Measurements from ENCODE around the gene AQP1. TPM values are rescaled to one million over a fixed set of nuclear protein-coding genes. Genes with fewer than 3 reads are reported as not detected.

AQP1 gene
- total RNA-seq, 1 donor from 2014 or later, result 18.0 TPM

GRCh38 chr7:30877993-30878392 is 33.7 kb upstream of the AQP1 start:
- peaks cover 13% of the 10 kb centered on the region for H3K36me3 Mint-ChIP-seq (ENCODE audit: low read depth)
- no peak for DNase-seq (ENCODE audit: low spot score)
- TF ChIP-seq CTCF (IDR thresholded peaks at IDR 0.05), result no peak
- H3K4me1 Mint-ChIP-seq (ENCODE audit: low read depth), result no peaks in the 10 kb centered on the region
- H3K27ac Mint-ChIP-seq (ENCODE audit: unreplicated experiment), result no peak overlapping the region
- H3K9me3 Mint-ChIP-seq (ENCODE audit: low read depth), result no peaks in the 10 kb centered on the region
- H3K27me3 Mint-ChIP-seq (ENCODE audit: low read depth), result peaks cover 7% of the 10 kb centered on the region
- H3K4me3 Mint-ChIP-seq (ENCODE audit: unreplicated experiment), result no peak overlapping the region

GRCh38 chr7:30879139-30880124 is 32.2 kb upstream of the AQP1 start:
- no peak for TF ChIP-seq CTCF (IDR thresholded peaks at IDR 0.05)
- Mint-ChIP-seq H3K4me1 (ENCODE audit: low read depth) (no peaks in the 10 kb centered on the region), H3K9me3 (ENCODE audit: low read depth) (no peaks in the 10 kb centered on the region), H3K36me3 (ENCODE audit: low read depth) (peaks cover 13% of the 10 kb centered on the region), H3K4me3 (ENCODE audit: unreplicated experiment) (no peak overlapping the region), H3K27me3 (ENCODE audit: low read depth) (peaks cover 10% of the 10 kb centered on the region), H3K27ac (ENCODE audit: unreplicated experiment) (no peak overlapping the region)
- no peak for DNase-seq (ENCODE audit: low spot score)

GRCh38 chr7:30880125-30880720 is 31.4 kb upstream of the AQP1 start:
- Mint-ChIP-seq H3K36me3 (ENCODE audit: low read depth) (peaks cover 8% of the 10 kb centered on the region), H3K9me3 (ENCODE audit: low read depth) (no peaks in the 10 kb centered on the region), H3K27me3 (ENCODE audit: low read depth) (peaks cover 16% of the 10 kb centered on the region)

GRCh38 chr7:30880941-30881340 is 30.7 kb upstream of the AQP1 start:
- H3K36me3 Mint-ChIP-seq (ENCODE audit: low read depth), result peaks cover 4% of the 10 kb centered on the region
- H3K27me3 Mint-ChIP-seq (ENCODE audit: low read depth), result peaks cover 16% of the 10 kb centered on the region
- no peak overlapping the region for H3K27ac Mint-ChIP-seq (ENCODE audit: unreplicated experiment)
- no peaks in the 10 kb centered on the region for H3K9me3 Mint-ChIP-seq (ENCODE audit: low read depth)
- no peak for DNase-seq (ENCODE audit: low spot score)
- H3K4me3 Mint-ChIP-seq (ENCODE audit: unreplicated experiment), result no peak overlapping the region
- TF ChIP-seq CTCF (IDR thresholded peaks at IDR 0.05), result no peak
- no peaks in the 10 kb centered on the region for H3K4me1 Mint-ChIP-seq (ENCODE audit: low read depth)

More at GRCh38 chr7:30880125-30880720, 31.4 kb upstream of the AQP1 start:
- no peak for DNase-seq (ENCODE audit: low spot score)
- Mint-ChIP-seq H3K27ac (ENCODE audit: unreplicated experiment) (no peak overlapping the region), H3K4me1 (ENCODE audit: low read depth) (no peaks in the 10 kb centered on the region), H3K4me3 (ENCODE audit: unreplicated experiment) (no peak overlapping the region)
- TF ChIP-seq CTCF (IDR thresholded peaks at IDR 0.05), result no peak

GRCh38 chr7:30881448-30881847 is 30.2 kb upstream of the AQP1 start:
- Mint-ChIP-seq H3K4me1 (ENCODE audit: low read depth) (peaks cover 1% of the 10 kb centered on the region), H3K4me3 (ENCODE audit: unreplicated experiment) (no peak overlapping the region), H3K27ac (ENCODE audit: unreplicated experiment) (no peak overlapping the region), H3K36me3 (ENCODE audit: low read depth) (peaks cover 4% of the 10 kb centered on the region), H3K27me3 (ENCODE audit: low read depth) (peaks cover 16% of the 10 kb centered on the region), H3K9me3 (ENCODE audit: low read depth) (no peaks in the 10 kb centered on the region)
- no peak for TF ChIP-seq CTCF (IDR thresholded peaks at IDR 0.05)
- DNase-seq (ENCODE audit: low spot score), result no peak

Data from chondrocyte (in vitro differentiated cells).